ENCODE data around the gene TP53BP2. TPM values are rescaled to one million over a fixed set of nuclear protein-coding genes. Genes with fewer than 3 reads are reported as not detected.

TP53BP2 gene
- total RNA-seq, 2 donors from 2014 or later, result 53.6 to 59.8 TPM

DNA sequence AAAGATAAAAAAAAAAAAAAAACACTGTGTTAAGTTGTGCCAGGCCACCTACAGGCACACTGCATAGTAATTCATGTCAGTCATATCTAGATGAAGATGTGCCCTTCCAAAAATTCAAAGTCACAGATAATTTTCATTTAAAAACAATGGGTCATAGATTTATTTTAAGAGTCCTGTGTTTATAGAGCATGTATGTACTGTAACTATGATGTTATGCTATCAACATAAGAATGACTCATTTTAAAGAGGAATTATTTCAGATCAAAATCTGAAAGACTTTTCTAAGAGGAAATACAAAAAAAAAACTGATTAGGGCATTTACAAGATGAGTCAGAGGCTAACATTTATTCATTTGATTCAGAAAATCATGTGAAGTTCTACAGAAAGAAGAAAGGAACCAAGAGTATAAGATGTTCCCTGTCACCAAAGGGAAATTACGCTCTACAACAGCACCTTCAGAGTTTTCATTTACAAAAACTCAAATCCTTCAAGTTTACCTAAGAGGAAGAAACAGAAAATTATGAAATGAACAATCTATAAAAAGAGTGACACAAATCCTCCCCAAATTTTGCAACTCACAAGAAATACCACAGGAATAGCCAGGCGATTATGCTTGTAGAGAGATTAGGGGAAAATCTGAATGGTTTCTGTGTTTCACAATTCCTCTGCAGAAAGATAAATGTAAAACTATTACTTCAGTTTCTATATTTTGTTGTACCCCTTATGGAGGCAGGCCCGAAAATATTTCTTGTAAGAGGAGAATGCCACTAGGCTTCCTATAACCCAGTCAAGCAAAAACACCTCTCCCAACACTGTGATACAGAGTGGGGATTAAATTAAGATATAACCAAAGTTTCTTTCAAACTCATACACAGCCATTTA is 13.8 kb downstream of the TP53BP2 start:
- no peak for DNase-seq
- H3K36me3 ChIP-seq (ENCODE audit: control insufficient read depth, insufficient read depth, low read length), result peaks cover 12% of the 10 kb centered on the region
- H3K4me3 Mint-ChIP-seq, result no peak overlapping the region
- H3K27me3 Mint-ChIP-seq (ENCODE audit: insufficient read depth), result no peaks in the 10 kb centered on the region
- H3K4me1 Mint-ChIP-seq, result peaks cover 17% of the 10 kb centered on the region
- H3K27ac Mint-ChIP-seq, result no peak overlapping the region
- H3K9me3 ChIP-seq (ENCODE audit: control insufficient read depth, low read length), result no peaks in the 10 kb centered on the region
- H3K27me3 ChIP-seq (ENCODE audit: control insufficient read depth, insufficient read depth, low read length, poor library complexity, severe bottlenecking), result no peaks in the 10 kb centered on the region
- no peak overlapping the region for H3K4me3 ChIP-seq (ENCODE audit: low read length)
- H3K9me3 Mint-ChIP-seq, result no peaks in the 10 kb centered on the region
- no peak overlapping the region for H3K27ac ChIP-seq (ENCODE audit: low read depth, low read length)
- no peaks in the 10 kb centered on the region for H3K36me3 Mint-ChIP-seq (ENCODE audit: low read depth)
- no peak overlapping the region for H3K9ac ChIP-seq (ENCODE audit: extremely low read depth, low read length, poor library complexity, severe bottlenecking)
- 83 to 90% methylated on average over 1 to 2 of the region's 3 CpGs for WGBS, 2 experiments (ENCODE audit: insufficient coverage in 1 of 2, insufficient read length in 1 of 2)
- peaks cover 11% of the 10 kb centered on the region for H3K4me1 ChIP-seq (ENCODE audit: control insufficient read depth, insufficient read depth, low read length)
- TF ChIP-seq, protein P1, sequence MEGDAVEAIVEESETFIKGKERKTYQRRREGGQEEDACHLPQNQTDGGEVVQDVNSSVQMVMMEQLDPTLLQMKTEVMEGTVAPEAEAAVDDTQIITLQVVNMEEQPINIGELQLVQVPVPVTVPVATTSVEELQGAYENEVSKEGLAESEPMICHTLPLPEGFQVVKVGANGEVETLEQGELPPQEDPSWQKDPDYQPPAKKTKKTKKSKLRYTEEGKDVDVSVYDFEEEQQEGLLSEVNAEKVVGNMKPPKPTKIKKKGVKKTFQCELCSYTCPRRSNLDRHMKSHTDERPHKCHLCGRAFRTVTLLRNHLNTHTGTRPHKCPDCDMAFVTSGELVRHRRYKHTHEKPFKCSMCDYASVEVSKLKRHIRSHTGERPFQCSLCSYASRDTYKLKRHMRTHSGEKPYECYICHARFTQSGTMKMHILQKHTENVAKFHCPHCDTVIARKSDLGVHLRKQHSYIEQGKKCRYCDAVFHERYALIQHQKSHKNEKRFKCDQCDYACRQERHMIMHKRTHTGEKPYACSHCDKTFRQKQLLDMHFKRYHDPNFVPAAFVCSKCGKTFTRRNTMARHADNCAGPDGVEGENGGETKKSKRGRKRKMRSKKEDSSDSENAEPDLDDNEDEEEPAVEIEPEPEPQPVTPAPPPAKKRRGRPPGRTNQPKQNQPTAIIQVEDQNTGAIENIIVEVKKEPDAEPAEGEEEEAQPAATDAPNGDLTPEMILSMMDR (conservative IDR thresholded peaks at IDR 0.05), result peak; percentile 39

DNA sequence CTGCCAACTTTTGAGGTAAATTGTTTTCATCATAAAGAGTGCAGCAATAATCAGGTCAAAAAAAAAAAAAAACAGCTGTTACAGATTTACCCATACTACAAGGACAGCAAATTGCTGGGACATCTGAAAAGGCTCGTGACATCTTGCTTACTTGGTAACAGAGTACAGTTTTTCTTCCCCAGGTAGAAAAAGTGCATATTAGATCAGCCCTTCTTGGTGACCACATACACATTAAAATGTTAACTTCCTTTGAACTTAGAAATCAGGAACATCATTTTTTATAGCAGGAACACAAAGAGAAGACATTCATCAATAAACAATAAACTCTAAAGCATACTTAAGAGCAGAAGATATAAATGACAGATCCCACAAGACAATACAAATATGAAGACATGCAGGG is 16.1 kb downstream of the TP53BP2 start:
- Histone ChIP-seq H3K4me1 (ENCODE audit: control insufficient read depth, insufficient read depth, low read length) (peaks cover 23% of the 10 kb centered on the region), H3K36me3 (ENCODE audit: control insufficient read depth, insufficient read depth, low read length) (peaks cover 12% of the 10 kb centered on the region), H3K9me3 (ENCODE audit: control insufficient read depth, low read length) (no peaks in the 10 kb centered on the region), H3K4me3 (ENCODE audit: low read length) (no peak overlapping the region), H3K9ac (ENCODE audit: extremely low read depth, low read length, poor library complexity, severe bottlenecking) (no peak overlapping the region), H3K27ac (ENCODE audit: low read depth, low read length) (no peak overlapping the region), H3K27me3 (ENCODE audit: control insufficient read depth, insufficient read depth, low read length, poor library complexity, severe bottlenecking) (no peaks in the 10 kb centered on the region)
- Mint-ChIP-seq H3K4me1 (peaks cover 39% of the 10 kb centered on the region), H3K4me3 (no peak overlapping the region), H3K9me3 (no peaks in the 10 kb centered on the region), H3K36me3 (ENCODE audit: low read depth) (no peaks in the 10 kb centered on the region), H3K27me3 (ENCODE audit: insufficient read depth) (no peaks in the 10 kb centered on the region), H3K27ac (no peak overlapping the region)
- DNase-seq, result no peak
- 93 to 100% methylated on average over 1 of the region's 1 CpG for WGBS, 2 experiments (ENCODE audit: insufficient coverage in 1 of 2, insufficient read length in 1 of 2)
- TF ChIP-seq, protein P1 (conservative IDR thresholded peaks at IDR 0.05), result no peak

DNA sequence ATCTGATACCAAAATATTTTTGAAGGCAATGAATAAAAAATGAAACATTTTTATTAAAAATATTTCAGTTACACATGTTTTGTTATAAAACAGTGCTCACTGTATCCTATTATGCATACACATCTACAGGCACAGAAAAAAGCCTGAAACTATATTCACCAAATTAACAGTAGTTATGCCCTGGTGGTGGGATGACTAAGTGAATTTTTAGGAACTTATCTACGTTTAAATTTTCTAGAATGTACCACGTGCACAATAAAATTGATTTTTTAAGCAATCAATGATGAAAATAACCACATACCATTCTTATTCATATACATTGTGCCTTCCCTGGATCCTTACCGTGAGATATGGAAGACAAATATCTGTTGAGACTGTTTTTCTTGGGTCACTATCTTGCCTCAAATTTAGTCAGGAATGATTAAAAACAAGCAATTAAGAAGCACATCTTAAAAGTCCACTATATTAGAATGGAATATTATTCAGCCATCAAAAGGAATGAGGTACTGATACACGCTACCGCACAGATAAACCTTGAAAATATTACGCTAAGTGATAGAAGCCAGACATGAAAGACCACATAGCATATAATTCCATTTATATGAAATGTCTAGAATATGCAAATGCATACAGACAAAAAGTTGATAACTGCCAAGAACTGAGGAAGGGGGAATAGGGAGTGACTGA is 17.4 kb downstream of the TP53BP2 start:
- DNase-seq, result no peak
- WGBS, 2 experiments (ENCODE audit: insufficient coverage in 1 of 2, insufficient read length in 1 of 2), result 93 to 99% methylated on average over 5 to 6 of the region's 6 CpGs
- Mint-ChIP-seq H3K9me3 (no peaks in the 10 kb centered on the region), H3K27ac (no peak overlapping the region), H3K36me3 (ENCODE audit: low read depth) (no peaks in the 10 kb centered on the region), H3K27me3 (ENCODE audit: insufficient read depth) (no peaks in the 10 kb centered on the region), H3K4me1 (peaks cover 53% of the 10 kb centered on the region), H3K4me3 (no peak overlapping the region)
- H3K4me1 ChIP-seq (ENCODE audit: control insufficient read depth, insufficient read depth, low read length), result peaks cover 30% of the 10 kb centered on the region
- no peak overlapping the region for H3K9ac ChIP-seq (ENCODE audit: extremely low read depth, low read length, poor library complexity, severe bottlenecking)
- H3K36me3 ChIP-seq (ENCODE audit: control insufficient read depth, insufficient read depth, low read length), result peaks cover 12% of the 10 kb centered on the region
- TF ChIP-seq, protein P1 (conservative IDR thresholded peaks at IDR 0.05), result peak; percentile 42
- no peaks in the 10 kb centered on the region for H3K9me3 ChIP-seq (ENCODE audit: control insufficient read depth, low read length)
- no peak overlapping the region for H3K4me3 ChIP-seq (ENCODE audit: low read length)
- H3K27ac ChIP-seq (ENCODE audit: low read depth, low read length), result no peak overlapping the region
- H3K27me3 ChIP-seq (ENCODE audit: control insufficient read depth, insufficient read depth, low read length, poor library complexity, severe bottlenecking), result no peaks in the 10 kb centered on the region

Data from endodermal cell (in vitro differentiated cells).